GM21576 (cell line): ENCODE measurements around the gene STN1.

Source experiments
- ATAC-seq: cut with Tn5 transposase; IDR thresholded peaks from one replicate; pipeline ENCODE4 v1.9.1; 2021; ENCODE audit warnings: mild to moderate bottlenecking, moderate library complexity; ENCODE audit not compliant: unreplicated experiment

Gene STN1

GRCh38 chr10:103895411-103896186 is 22.4 kb downstream of the STN1 start:
- no peak for ATAC-seq

- no peak for ATAC-seq
Observed at GRCh38 chr10:103894441-103894864, 23.5 kb downstream of the STN1 start.

- no peak for ATAC-seq
Observed at GRCh38 chr10:103893817-103894216, 24.2 kb downstream of the STN1 start.

- ATAC-seq, result no peak
Observed at GRCh38 chr10:103892181-103892580, 25.8 kb downstream of the STN1 start.

- ATAC-seq, result no peak
Observed at GRCh38 chr10:103890688-103891087, 27.3 kb downstream of the STN1 start.

- no peak for ATAC-seq
Observed at GRCh38 chr10:103890194-103890658, 27.8 kb downstream of the STN1 start.

- no peak for ATAC-seq
Observed at GRCh38 chr10:103889121-103889720, 28.8 kb downstream of the STN1 start.

GRCh38 chr10:103888113-103888841 is 29.7 kb downstream of the STN1 start:
- ATAC-seq, result no peak

GRCh38 chr10:103885617-103886016 is 32.4 kb downstream of the STN1 start:
- ATAC-seq, result no peak

- ATAC-seq, result no peak
Observed at GRCh38 chr10:103884681-103885139, 33.3 kb downstream of the STN1 start.

- no peak for ATAC-seq
Observed at GRCh38 chr10:103882285-103883007, 35.5 kb downstream of the STN1 start.

- no peak for ATAC-seq
Observed at GRCh38 chr10:103881416-103882284, 36.3 kb downstream of the STN1 start.

- no peak for ATAC-seq
Observed at GRCh38 chr10:103879831-103880230, 38.2 kb downstream of the STN1 start.

- no peak for ATAC-seq
Observed at GRCh38 chr10:103879409-103879808, 38.6 kb downstream of the STN1 start.

- no peak for ATAC-seq
Observed at GRCh38 chr10:103877861-103878260, 40.1 kb downstream of the STN1 start.

GRCh38 chr10:103876155-103876554 is 41.8 kb downstream of the STN1 start:
- no peak for ATAC-seq

- ATAC-seq, result no peak
Observed at GRCh38 chr10:103874730-103875129, 43.3 kb downstream of the STN1 start.

GRCh38 chr10:103872137-103872931 is 45.6 kb downstream of the STN1 start:
- no peak for ATAC-seq

- no peak for ATAC-seq
Observed at GRCh38 chr10:103871006-103871405, 47.0 kb downstream of the STN1 start.
